SK-N-MC (cell line): ENCODE measurements around the gene VPS11.
A peak's percentile ranks its signal among the peaks of the same experiment; 100 is the strongest.

ENCODE experiments used
- DNase-seq: peaks from one replicate; pipeline ENCODE4 v3.0.0-alpha.2; 2011; ENCODE audit warnings: low read depth, low spot score
- H3K27ac ChIP-seq: fragments of 200-600 bp; sonication (generic); 2 replicates; pipeline ENCODE4 v1.5.1; 2016; ENCODE audit warnings: mixed run types
- H3K36me3 ChIP-seq: fragments of 200-600 bp; sonication (generic); 2 replicates; pipeline ENCODE4 v1.6.1; 2017; ENCODE audit warnings: antibody characterized with exemption, low read length, mixed read lengths; ENCODE audit not compliant: insufficient read depth
- H3K4me3 ChIP-seq: fragments of 200-600 bp; sonication (generic); 2 replicates; pipeline ENCODE4 v1.5.1; 2016
- H3K9ac ChIP-seq: fragments of 200-600 bp; sonication (generic); 2 replicates; pipeline ENCODE4 v1.8.0; 2017; ENCODE audit warnings: mixed run types, mixed read lengths; ENCODE audit not compliant: insufficient read length
- H3K9me3 ChIP-seq: fragments of 200-600 bp; sonication (generic); 2 replicates; pipeline ENCODE4 v1.6.1; 2017; ENCODE audit warnings: low read depth, mild to moderate bottlenecking, antibody characterized with exemption, low read length, moderate library complexity, mixed read lengths
- EZH2 ChIP-seq: fragments of 200-600 bp; sonication (generic); IDR thresholded peaks from one replicate; pipeline ENCODE4 v1.6.1; 2017; ENCODE audit warnings: antibody characterized with exemption
- FOXP2 ChIP-seq: optimal IDR thresholded peaks from 2 replicates; pipeline ENCODE3; 2011; ENCODE audit warnings: mild to moderate bottlenecking, moderate library complexity; ENCODE audit not compliant: insufficient read depth; ENCODE audit errors: extremely low read length, control extremely low read depth
- POLR2AphosphoS5 ChIP-seq: IDR thresholded peaks from 2 replicates; pipeline ENCODE4 v1.6.1; 2012; ENCODE audit warnings: mild to moderate bottlenecking, low read depth, low read length, borderline replicate concordance

Gene VPS11

DNA sequence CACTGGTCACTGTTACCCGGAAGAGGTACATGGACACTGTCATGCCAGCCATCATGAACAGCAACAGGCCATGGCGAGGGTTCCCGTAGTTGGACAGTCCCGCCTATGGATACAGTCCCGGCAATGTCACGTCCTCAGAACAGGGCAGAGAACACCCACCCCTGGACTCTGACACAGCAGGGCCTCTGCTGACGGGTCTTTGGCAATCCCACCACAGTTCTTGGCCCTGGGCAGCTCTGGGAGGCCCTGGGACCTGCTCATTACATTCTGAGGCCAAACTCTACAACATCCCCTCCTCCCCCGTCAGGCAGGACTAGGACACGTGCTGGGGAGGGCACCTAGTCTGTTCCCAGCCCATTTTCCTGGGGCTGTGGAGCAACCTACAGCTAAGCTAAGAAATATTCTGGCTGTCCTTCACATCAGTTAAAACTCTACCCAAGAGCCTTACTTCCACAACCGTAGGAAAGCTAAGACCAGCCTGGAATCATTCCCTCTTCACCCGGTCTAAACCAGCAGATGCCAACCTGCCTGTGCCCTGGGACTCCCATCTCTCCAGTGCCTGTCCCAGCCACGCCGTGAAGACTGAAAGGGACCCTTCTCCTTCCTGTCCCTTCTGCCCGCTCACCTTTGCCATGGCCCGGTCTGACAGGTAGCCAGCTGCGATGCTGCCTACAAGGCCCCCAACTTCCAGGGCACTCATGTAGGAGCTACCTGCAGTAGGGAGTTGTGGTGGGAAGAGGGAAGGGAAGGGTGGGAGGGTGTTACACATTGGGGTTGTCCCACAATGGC lies 41.4 kb upstream of the VPS11 start:
- H3K4me3 ChIP-seq, result no peak overlapping the region
- no peak overlapping the region for H3K9ac ChIP-seq
- H3K36me3 ChIP-seq, result peaks cover 47% of the 10 kb centered on the region
- no peaks in the 10 kb centered on the region for H3K9me3 ChIP-seq
- H3K27ac ChIP-seq, result no peak overlapping the region; the same call in 1 of the 2 replicates
- no peak for TF ChIP-seq POLR2AphosphoS5
- TF ChIP-seq EZH2, result no peak
- no peak for TF ChIP-seq FOXP2
- no peak for DNase-seq

DNA sequence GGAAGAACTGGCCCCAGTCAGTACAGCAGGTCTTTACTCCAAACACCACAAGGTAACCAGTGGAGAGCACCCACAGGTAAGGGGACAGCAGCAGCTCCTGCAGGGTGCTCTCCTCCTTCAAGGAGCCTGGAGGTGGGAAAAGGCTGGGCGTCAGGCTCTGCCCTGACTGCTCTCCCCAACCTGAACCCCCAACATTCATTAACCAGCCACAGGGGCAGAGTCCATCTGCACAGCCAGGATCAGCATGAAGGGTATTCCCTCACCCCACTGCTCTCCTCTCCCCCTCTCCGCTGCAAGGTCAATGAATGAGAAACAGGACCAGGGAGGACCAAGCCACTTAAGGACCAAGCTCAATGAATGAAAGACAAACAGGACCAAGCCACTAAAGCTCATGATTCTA lies 40.6 kb upstream of the VPS11 start:
- Histone ChIP-seq H3K4me3 (no peak overlapping the region), H3K36me3 (peaks cover 39% of the 10 kb centered on the region), H3K9ac (no peak overlapping the region), H3K27ac (no peak overlapping the region), H3K9me3 (no peaks in the 10 kb centered on the region)
- no peak for DNase-seq
- TF ChIP-seq POLR2AphosphoS5, result no peak
- no peak for TF ChIP-seq EZH2
- TF ChIP-seq FOXP2, result no peak

DNA sequence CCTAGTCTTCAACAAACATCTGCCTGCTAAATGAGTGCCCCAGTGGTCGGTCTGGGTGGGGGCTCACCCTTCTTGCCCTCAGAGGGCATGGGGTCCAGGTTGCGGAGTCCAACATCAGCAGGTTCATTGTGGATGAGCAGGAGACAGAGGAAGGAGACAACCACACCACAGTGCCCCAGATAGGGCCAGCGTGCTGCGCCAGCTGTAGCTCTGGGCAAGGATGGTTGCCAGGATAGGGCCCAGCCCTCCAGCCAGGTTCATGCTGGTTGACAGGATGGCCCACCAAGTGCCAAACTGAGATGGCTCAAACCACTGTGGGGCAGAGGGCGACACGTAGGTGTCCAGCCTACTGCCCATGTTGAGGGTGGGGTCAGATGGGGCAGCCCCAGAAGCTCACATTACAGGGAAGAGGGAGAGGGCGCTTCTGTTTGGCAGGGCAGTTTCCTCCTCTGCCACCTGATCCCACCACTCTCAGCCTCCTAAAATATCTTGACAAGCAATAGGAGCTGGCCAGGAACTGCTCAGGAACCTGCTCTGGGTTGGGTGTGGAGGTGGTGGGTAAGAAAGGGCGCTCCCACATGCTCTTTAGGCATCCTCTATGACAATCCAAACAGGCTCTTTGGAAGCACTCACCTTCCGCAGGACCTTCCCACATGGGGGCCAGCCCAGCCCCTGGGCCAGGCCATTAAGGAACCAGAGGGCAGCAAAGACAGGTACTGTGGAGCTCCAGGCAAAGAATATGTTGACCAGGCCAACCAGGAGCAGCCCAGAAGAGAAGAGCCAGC lies 39.9 kb upstream of the VPS11 start:
- Histone ChIP-seq H3K9ac (no peak overlapping the region), H3K36me3 (peaks cover 33% of the 10 kb centered on the region), H3K9me3 (no peaks in the 10 kb centered on the region), H3K27ac (no peak overlapping the region), H3K4me3 (no peak overlapping the region)
- TF ChIP-seq FOXP2 (no peak), POLR2AphosphoS5 (no peak; the same call in 1 of the 2 replicates), EZH2 (no peak)
- no peak for DNase-seq

DNA sequence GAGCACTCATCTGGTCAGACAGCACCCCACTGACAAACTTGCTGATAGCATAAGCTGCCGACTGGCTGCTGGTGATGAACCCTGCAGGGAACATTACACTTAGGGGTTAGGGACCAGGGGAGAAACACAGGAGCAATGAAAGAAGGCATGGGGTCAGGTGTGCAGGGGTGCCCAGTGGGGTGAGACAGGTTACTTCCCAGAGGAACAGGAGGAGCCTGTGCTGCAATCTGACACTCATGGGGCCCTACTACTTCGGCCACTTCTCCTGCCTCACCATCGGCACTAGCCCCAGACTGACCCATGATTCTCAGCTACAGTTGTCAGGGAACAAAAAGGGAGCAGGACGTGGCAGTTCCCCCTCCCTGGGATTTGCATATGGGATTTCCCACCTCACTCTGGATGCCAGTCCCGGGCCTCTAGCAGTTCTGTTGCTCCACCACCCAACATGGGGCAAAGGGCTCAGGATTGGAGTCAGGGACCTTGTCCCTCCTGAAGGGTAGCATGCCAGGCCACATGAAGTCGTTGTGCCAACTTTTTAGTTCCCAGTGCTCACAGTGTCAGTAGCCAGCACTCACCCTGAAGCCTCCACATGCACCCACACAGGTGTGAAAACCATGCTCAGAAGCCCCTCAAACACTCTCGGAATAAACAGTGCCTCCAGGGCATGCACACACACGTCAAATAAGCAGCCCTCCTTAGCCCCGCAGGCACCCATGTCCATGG lies 39.1 kb upstream of the VPS11 start:
- DNase-seq, result no peak
- H3K4me3 ChIP-seq, result peak overlapping the region; percentile 77
- H3K9ac ChIP-seq, result peak overlapping the region; percentile 74
- TF ChIP-seq EZH2, result no peak
- no peak for TF ChIP-seq FOXP2
- no peak for TF ChIP-seq POLR2AphosphoS5
- H3K27ac ChIP-seq, result no peak overlapping the region
- peaks cover 27% of the 10 kb centered on the region for H3K36me3 ChIP-seq
- H3K9me3 ChIP-seq, result no peaks in the 10 kb centered on the region

DNA sequence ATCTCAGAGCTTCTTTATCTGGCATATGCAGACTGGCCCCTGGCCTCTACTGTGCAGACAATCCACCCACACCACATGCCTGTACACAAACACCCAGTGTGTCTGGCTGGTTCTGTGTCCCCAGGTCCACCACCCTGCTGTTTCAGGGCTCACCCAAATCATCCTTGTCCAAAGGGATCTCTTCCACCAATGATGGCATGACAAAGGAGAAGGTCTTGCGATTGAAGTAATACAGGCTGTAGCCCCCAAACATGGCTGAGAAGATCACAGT lies 38.6 kb upstream of the VPS11 start:
- H3K9ac ChIP-seq, result peak overlapping the region; percentile 74
- no peaks in the 10 kb centered on the region for H3K9me3 ChIP-seq
- H3K4me3 ChIP-seq, result peak overlapping the region; percentile 77
- TF ChIP-seq FOXP2 (no peak), POLR2AphosphoS5 (no peak), EZH2 (no peak)
- 0 out of 2 replicates have a peak overlapping the region, but pooled peaks have one; percentile 1 for H3K27ac ChIP-seq
- DNase-seq, result no peak
- H3K36me3 ChIP-seq, result peaks cover 22% of the 10 kb centered on the region

DNA sequence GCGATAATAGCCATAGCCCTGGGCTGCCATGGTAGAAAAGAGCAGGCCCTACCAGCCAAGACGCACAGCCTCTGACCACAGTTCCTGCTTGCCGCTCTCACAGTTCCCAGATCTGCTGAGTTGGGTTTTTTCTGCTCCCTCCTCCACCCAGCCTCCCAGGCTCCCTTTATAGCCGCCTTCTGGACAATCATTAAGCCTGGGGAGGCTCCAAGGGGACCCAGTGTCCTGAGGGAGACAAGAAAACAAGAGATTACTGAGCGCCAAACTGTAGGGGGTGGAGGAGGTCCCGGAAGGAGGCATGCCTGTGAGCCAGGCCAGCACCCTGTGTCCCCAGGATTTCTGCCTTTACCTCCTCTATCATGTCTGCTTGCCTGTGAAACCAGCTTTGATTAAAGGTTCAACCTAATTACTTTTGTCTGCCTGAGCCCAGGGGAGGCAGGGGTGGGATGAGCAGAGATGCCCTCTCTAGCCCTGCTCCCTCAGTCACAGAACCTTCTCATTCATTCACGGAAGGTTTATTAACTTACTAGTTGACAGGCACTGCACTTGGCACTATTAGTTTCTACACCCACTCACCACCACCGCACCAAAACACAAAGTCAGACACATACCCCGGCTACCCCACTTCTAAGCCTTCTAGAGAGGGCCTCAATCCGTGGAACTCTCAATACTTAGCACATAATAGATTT lies 38.1 kb upstream of the VPS11 start:
- Histone ChIP-seq H3K27ac (peak overlapping the region; percentile 31; the same call in 1 of the 2 replicates), H3K9ac (peak overlapping the region; percentile 74), H3K36me3 (peaks cover 17% of the 10 kb centered on the region), H3K4me3 (peak overlapping the region; percentile 77), H3K9me3 (no peaks in the 10 kb centered on the region)
- no peak for DNase-seq
- TF ChIP-seq EZH2, result no peak
- no peak for TF ChIP-seq FOXP2
- no peak for TF ChIP-seq POLR2AphosphoS5

DNA sequence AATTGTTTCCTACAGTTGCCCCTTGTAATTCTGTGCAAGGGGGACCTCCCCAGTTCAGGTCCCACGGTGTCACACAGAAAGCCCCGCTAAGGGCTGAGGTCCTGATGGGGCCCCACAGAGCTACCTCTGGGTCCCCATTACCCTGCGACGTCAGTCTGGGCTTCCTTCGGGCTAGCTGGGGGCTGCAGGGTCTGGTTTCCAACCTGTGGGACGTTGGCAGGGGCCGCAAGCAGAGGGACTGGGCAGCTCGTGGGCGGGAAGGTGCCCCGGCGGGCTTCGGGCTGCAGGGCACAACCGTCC lies 37.6 kb upstream of the VPS11 start:
- peaks cover 12% of the 10 kb centered on the region; the same call in 1 of the 2 replicates for H3K36me3 ChIP-seq
- H3K27ac ChIP-seq, result peak overlapping the region; percentile 31; the same call in 1 of the 2 replicates
- peak overlapping the region; percentile 74 for H3K9ac ChIP-seq
- H3K9me3 ChIP-seq, result no peaks in the 10 kb centered on the region
- peak overlapping the region; percentile 77 for H3K4me3 ChIP-seq
- DNase-seq, result no peak
- no peak for TF ChIP-seq EZH2
- no peak for TF ChIP-seq FOXP2
- TF ChIP-seq POLR2AphosphoS5, result no peak
